ENCODE data around the gene BRMS1.

Gene BRMS1

DNA sequence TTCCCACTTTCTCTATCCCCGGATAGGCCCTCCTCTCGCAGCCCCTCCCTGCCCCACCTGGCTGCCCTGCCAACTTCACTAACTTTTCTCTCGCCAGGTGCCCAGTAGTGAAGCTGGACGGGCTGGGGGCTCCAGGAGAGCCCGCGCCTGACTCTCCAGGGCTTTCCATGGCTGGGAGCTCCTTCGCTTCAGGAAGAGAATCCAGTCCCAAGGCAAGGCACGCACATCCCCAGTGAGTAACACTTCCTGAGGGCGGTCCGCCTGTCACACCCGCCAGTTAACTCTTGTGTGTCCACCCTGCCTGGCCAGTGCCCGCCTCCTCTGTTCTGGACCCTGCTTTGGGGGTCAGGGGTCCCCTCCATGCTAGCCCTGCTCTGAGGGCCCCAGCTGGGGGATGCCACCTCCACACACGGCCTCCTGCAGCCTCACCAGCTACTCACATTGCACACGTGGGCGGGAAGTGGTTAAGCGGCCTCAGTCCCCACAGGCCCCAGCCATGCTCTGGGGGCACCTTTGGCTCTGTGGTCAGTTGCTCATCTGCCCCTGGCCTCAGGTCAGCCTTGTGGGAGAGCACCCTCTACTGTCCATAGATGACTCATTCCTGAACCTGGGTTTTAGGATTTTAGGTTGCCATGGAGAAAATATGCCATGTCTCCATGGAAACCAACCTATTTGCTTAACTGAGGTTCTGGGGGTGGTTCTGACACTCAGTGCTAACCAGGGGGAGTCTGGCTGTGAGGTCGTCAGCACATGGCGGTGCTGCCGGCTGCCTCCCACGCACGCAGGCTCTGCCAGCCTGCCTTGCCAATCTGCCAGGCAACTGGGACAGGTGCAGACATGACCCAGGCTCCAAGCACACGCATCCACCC, 8.4 kb downstream of the BRMS1 start, which contains the start of gene RIN1:
TSS of gene RIN1 (minus strand) at position 201 of the 869 bp plus-strand sequence. CDS start at position 169, 32 bp downstream.
- TF ChIP-seq POLR2A (IDR thresholded peaks at IDR 0.05; ENCODE audit: low read depth, low read length): peak; percentile 69
- peak; percentile 53 for FAIRE-seq

DNA sequence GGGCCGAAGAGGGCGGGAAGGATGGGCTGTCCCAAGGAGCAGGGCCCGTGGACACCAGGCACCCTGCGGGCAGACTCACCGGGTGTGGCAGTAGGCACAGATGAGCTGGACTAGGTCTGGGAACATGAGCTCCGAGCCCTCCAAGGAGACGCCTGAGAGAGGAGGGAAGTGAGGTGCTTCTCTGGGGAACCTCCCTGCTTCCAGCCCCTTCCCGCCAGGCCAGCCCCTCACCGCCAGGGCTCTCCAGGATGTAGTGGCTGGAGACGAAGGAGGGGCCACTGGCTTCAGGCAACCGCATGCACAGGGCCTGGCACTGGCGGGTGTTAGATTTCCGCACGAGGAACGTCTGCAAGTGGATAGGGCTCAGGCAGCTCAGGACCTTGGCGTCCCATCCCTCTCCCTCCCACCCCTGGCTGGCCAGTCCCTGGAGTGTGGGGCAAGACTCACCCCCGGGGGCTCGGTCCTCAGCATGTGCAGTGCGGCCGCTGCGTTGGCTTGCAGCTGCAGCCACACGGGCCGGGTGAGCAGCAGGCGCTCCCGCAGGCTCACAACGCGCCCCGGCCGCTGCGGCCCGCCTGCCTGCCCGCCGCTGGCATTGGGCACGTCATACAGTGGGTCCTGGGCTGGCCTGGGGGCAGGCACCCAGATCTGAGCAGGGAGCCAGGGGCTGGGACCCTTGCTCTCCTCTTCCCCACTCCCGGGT, 9.2 kb downstream of the BRMS1 start:
- peak; percentile 25 for TF ChIP-seq POLR2A (IDR thresholded peaks at IDR 0.05; ENCODE audit: low read depth, low read length)
- FAIRE-seq: no peak
- peak; percentile 51 for DNase-seq (ENCODE audit: insufficient read length, low spot score)

More for the DNA sequence above, 8.4 kb downstream of the BRMS1 start, which contains the start of gene RIN1:
- DNase-seq (ENCODE audit: insufficient read length, low spot score): peak; percentile 98

DNA sequence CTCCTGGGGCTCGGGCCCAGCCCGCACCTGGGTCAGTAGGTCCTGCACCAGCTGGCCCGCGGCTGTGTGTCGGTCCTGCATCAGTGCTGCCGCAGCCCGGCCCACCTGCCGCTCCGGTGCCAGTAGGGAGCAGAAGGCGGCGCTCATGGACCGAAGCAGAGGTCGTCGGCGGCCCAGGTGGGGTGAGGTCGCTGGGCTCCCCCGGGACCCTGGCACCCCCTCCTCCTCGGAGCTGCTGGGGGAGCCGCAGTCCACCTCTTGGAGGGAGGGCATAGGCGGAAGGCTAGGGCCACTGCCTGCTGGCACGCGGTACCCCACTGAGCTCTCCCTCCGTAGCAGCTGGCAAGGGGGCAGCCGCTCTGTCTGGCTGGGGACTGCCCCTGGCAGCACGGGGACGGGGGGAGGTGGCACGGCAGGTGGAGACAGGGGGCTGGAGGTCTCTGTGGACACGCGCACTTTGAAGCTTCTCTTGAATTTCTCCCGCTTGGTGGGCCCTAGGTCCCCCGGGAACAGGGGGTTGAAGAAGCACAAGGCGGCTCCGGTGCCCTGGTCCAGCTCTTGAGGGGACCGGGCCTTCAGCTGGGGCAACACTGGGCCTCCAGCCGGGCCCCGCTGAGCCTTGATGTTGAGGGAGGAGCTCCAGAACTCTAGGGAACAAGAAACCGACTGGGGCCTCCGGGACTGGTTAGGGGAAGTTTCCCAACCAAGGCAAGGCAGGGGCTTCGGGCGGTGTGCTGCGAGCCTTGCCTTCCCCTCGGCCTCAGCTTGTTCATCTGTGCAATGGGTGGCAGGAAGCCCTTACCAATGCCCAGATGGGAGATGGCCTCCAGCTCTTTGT, 10.1 kb downstream of the BRMS1 start:
- TF ChIP-seq POLR2A (IDR thresholded peaks at IDR 0.05; ENCODE audit: low read depth, low read length): no peak
- FAIRE-seq (no peak), DNase-seq (ENCODE audit: insufficient read length, low spot score) (no peak)

DNA sequence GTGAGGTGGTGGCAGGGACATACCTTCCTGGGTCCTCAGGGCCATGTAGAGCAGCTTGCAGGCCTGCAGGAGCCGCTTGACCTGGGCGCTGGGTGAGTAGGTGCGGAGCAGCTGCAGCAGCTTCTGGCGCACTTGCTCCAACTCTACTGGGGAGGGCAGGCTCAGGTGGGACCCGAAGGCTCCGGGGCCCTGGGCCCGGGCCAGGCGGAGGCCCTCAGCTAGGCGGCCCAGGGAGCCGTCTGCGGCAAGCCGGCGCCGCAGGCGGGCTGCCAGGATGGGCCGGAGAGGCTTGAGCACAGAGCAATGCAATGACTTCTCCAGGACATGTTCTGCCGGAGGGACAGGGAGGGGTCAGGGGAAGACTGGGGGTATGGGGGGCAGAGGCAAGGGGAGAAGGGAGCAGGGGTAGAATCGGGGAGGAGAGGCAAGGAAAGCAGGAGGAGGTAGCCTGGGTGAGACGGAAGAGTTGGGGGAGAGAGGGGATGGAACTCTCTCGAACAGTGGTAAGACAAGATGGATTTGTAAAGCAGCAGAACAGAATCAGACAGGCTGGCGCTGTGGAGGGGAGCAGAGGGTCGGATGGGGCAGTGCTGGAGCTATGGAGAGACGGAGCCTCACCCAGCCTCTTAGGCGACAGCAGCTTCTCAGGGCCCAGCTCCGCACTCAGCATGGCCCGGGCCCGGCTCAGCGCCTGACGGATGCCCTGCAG, 10.9 kb downstream of the BRMS1 start:
- FAIRE-seq (no peak), DNase-seq (ENCODE audit: insufficient read length, low spot score) (no peak)
- TF ChIP-seq POLR2A (IDR thresholded peaks at IDR 0.05; ENCODE audit: low read depth, low read length): no peak

DNA sequence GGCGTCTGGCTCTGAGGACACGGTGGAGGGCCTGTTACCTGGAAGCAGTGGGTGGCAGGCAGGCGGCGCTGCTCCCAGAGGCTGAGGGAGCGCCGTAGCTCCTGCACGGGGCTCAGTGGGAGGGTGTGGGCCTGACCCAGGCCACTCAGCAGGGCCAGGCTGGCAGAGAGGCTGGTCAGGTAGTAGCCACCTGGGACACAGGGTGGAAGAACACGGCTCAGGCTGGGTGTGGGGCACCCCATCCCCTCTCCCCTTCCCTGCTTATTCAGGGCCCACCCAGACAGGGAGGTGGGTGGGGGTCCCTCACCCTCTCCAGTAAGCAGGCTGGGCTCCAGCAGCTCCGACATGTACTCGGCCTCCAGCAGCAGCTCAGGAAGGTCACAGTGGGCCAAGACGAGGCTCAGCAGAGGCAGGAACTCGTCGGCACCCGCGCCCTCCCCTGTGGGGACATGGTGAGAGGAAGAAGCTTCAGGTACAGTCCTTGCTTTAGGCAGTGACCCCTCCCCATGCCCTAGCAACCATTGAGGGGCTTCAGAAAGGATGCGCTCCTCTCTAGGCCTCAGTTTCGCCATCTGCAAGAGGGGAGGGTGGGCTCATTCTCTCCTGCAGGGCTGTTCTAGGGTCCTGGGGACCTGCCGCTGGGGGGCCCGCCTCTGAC, 11.6 kb downstream of the BRMS1 start:
- DNase-seq (ENCODE audit: insufficient read length, low spot score): no peak
- no peak for FAIRE-seq
- TF ChIP-seq POLR2A (IDR thresholded peaks at IDR 0.05; ENCODE audit: low read depth, low read length): no peak

DNA sequence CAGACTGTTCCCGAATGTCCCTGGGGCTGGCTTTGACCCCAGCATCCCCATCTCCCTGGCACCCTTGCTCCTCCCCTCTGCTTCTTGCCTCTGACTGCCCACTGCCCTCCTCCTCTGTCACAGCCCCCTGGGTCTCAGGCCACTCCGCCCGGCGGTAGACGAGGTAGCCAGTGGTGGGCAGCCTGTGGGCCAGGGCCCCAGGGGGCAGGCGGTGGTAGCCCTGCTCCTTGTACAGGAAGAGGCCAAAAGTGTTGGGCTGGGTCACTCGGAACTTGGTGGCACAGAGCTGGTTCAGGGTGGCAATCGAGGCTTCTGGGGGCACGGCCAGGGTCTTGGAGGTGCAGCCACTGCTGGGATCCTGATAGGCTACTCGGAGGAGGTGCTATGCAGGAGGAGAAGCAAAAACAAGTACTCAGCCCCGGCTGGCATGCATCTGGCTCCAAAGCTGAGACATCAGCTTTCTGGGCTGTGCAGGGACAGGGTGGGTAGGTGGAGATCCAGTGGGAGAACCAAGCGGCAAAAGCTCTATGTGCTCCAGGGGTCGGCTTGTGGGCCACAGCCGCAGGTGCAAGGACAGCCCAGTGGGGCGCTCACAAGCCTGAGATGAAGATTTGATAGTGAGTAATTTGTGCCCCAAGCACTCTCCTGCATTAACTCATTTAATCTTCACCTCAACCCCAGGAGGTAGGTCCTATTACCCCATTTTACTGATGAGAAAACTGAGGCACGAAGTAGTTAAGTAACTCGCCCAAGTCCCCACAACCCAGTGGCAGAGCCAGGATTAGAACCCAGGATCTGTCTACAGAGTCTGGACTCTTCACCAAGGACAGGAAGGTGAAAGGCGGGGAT, 12.3 kb downstream of the BRMS1 start:
- TF ChIP-seq POLR2A (IDR thresholded peaks at IDR 0.05; ENCODE audit: low read depth, low read length): no peak
- FAIRE-seq (no peak), DNase-seq (ENCODE audit: insufficient read length, low spot score) (no peak)

DNA sequence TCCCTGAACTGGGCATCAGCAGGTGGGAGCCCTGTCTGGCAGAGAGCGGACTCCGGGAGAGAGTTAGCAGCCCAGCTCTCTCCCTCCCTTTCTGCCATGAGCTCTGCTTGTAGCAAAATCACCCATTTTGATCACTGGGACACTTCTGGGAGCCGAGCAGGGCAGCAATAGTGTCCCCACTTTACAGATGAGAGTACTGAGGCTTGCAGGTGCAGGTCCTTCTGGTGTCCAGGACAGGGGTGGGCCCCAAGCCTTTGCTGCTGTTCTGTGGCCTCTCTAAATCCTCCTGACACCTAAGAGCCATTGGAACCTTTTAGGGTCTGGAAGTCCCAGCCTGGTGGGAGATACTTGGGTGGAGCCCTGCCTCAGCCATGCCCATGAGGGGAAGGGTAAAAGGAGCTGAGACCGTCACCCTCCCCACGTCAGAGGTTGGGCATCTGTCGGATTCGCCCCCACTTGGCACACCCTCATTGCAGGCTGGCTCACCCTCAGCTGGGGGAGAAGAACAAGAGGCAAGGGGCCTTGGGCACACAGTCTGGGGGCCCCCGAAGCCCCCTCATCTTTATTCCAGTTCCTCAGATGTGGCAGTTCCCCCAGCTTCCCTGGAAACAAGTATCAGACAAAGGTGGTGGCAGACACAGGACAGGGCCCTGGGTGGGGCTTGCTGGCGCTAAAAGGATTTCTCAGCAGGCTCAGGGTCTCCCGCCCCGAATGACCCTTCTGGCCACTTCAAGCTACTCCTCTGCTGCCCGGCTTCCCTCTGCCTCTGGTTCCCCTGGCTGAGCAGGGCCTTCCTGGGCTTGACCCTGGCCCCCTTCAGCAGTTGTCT, 13.1 kb downstream of the BRMS1 start:
- no peak for DNase-seq (ENCODE audit: insufficient read length, low spot score)
- no peak for TF ChIP-seq POLR2A (IDR thresholded peaks at IDR 0.05; ENCODE audit: low read depth, low read length)
- FAIRE-seq: no peak

DNA sequence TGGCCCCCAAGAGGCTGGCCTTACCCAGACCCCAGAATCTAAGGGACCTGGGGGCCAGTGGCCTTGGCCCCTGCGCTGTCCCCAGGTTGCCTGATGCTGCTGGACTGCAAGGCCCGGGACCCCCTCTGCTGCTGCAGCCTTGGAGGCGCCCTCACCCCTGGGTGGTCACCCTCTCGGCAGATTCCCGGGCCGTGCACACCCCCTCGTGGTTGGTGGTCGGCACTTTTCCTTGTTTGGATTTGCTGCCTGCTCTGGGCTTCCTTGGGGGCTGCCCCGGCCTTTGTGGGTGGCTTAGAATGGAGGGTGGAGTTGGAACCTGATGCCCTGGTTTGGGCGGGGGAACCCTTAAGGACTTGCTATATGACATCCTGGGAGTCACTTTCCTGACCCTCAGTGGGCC, 14.0 kb downstream of the BRMS1 start:
- DNase-seq (ENCODE audit: insufficient read length, low spot score) (no peak), FAIRE-seq (no peak)

DNA sequence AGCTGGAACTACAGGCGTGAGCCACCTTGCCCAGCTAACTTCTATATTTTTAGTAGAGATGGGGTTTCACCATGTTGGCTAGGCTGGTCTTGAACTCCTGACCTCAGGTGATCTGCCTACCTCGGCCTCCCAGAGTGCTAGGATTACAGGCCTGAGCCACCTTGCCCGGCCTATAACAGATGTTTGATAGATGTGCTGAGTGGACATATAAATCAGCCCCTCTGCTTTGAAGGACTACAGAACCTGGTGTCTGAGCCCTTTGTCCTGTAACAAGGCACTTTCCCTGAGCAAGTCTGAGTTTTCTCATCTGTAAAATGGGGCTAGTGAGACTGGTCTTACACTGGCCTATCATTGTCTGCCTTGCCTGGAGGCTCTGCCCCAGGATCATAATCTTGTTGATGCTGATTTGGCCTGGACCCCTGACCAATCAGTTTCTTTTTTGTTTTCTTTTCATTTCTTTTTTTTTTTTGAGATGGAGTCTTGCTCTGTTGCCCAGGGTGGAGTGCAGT, 15.7 kb downstream of the BRMS1 start:
- no peak for FAIRE-seq
- DNase-seq (ENCODE audit: insufficient read length, low spot score): no peak
- no peak for TF ChIP-seq POLR2A (IDR thresholded peaks at IDR 0.05; ENCODE audit: low read depth, low read length)

More for the DNA sequence above, 14.0 kb downstream of the BRMS1 start:
- TF ChIP-seq POLR2A (IDR thresholded peaks at IDR 0.05; ENCODE audit: low read depth, low read length): no peak

DNA sequence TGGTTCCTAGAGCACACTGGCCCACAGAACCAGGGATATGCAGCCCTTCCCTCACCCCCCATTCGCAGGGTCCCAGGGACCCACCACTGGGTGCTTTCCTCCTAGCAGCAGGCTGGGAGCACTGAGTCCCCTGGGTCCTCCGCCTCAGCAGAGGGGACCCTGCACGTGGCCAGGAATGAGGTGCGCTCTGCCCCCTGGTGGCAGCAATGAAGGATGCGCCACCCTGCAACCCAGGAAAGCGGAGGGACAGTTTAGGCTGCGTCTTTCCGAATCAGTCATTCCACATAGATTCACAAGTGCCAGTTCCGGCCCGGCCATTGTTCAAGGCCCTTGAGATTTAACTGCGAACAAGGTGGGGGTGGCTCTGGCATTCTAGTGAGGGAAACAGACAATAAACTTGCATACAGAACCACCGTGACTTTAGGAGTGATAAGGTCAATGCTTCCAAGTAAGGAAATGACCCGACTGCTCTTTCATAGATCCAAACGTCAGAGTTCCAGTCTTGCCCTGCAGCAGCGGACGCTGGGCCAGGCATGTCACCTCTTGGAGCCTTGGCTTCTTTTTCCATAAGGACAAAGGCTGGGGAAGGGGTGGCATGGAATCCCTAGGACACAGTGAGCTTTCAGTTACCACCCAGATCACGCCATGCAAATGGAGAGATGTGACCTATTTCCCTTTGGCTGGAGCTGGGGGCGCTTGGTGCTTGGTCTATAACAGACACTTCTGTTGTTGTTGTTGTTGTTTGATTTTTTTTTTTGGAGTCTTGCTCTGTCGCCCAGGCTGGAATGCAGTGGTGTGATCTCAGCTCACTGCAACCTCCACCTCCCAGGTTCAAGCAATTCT, 16.4 kb downstream of the BRMS1 start:
- FAIRE-seq (no peak), DNase-seq (ENCODE audit: insufficient read length, low spot score) (peak; percentile 72)
- TF ChIP-seq POLR2A (IDR thresholded peaks at IDR 0.05; ENCODE audit: low read depth, low read length): no peak
